K562 (cell line): Measurements from ENCODE around the gene SYCN. TPM values are rescaled to one million over a fixed set of nuclear protein-coding genes. Genes with fewer than 3 reads are reported as not detected.

Experiments used
- ATF3 ChIP-seq, 2 experiments: fragments of 450-650 bp in 1 of 2; sonication (generic) in 1 of 2; formaldehyde crosslinking in 1 of 2; IDR thresholded peaks in 1 of 2; conservative IDR thresholded peaks in 1 of 2; 2 replicates each; pipeline versions ENCODE4 v1.6.1 to v1.8.1; 2016 to 2023; ENCODE audit warnings: mild to moderate bottlenecking in 2 of 2, moderate library complexity in 2 of 2, inconsistent platforms in 1 of 2, missing genetic modification reagents in 1 of 2
- CSDE1 ChIP-seq, 2 experiments: fragments of 450-650 bp; IDR thresholded peaks; 2 replicates each; pipeline ENCODE4 v1.6.1; 2016; ENCODE audit warnings: mild to moderate bottlenecking in 1 of 2
- CTBP1 ChIP-seq: fragments of 450-650 bp; IDR thresholded peaks from 2 replicates; pipeline ENCODE4 v1.6.1; 2016; ENCODE audit warnings: borderline replicate concordance
- RAD21 ChIP-seq, 2 experiments: fragments of 250-450 bp in 1 of 2; fragments of 450-650 bp in 1 of 2; sonication (Bioruptor Pico) in 1 of 2; formaldehyde crosslinking in 1 of 2; IDR thresholded peaks in 1 of 2; conservative IDR thresholded peaks in 1 of 2; 2 replicates each; pipeline versions ENCODE4 v1.4.0 to v1.8.0; 2020 to 2022; ENCODE audit warnings: mild to moderate bottlenecking in 2 of 2, moderate library complexity in 1 of 2
- UBTF ChIP-seq, 2 experiments: IDR thresholded peaks; 2 replicates each; pipeline ENCODE4 v1.6.1; 2012; ENCODE audit warnings: improper control_type of control experiment in 2 of 2, low read depth in 2 of 2, low read length in 2 of 2, borderline replicate concordance in 1 of 2
- ZBTB34 ChIP-seq: fragments of 250-450 bp; sonication (Bioruptor Pico); IDR thresholded peaks from 2 replicates; pipeline ENCODE4 v1.8.0; 2021; ENCODE audit warnings: mild to moderate bottlenecking, moderate library complexity
- ZHX1 ChIP-seq: fragments of 150-350 bp; conservative IDR thresholded peaks from 2 replicates; pipeline ENCODE4 v1.6.1; 2014; ENCODE audit warnings: low read length
- polyA plus RNA-seq, 8 experiments: library from polyadenylated mRNA; depleted of rRNA in 4 of 8; stranded (reverse) in 5 of 8; unstranded in 3 of 8; fragments of >200 nt; fragmentation: Nextera tagmentation in 2 of 8; fragmentation: Illumina TruSeq in 1 of 8; extraction: Ambion mirVana in 2 of 8; extraction: Trizol in 1 of 8; gene quantifications; 2 replicates each; pipeline versions ENCODE4 v1.2.1 to v1.2.3, GENCODE V29; 2011 to 2014; ENCODE audit warnings: inconsistent platforms in 1 of 8, missing spikeins in 1 of 8
- total RNA-seq, 7 experiments: library from RNA; depleted of rRNA in 6 of 7; stranded (reverse); fragments of >200 nt in 6 of 7; fragmentation: Illumina TruSeq in 2 of 7; extraction: Trizol in 2 of 7; gene quantifications; 2 replicates each; pipeline versions ENCODE4 v1.2.1 to v1.2.3, GENCODE V29; 2011 to 2021; ENCODE audit warnings: low replicate concordance in 1 of 7

The SYCN gene
- total and polyA plus RNA-seq, 9 of the 15 experiments (the other 6 are each of a cell fraction or from before 2014, with no cell fraction given) = not detected

- no peak for TF ChIP-seq ZBTB34 (CRISPR knock-in tag)
- TF ChIP-seq CSDE1 (IDR thresholded peaks at IDR 0.05) = no peak
- no peak for TF ChIP-seq ZHX1
- TF ChIP-seq ATF3 (IDR thresholded peaks at IDR 0.05) = 0 out of 2 replicates have a peak, but pooled peaks have one; percentile 31
- TF ChIP-seq ATF3 (CRISPR knock-in tag; conservative IDR thresholded peaks at IDR 0.05) = no peak
- peak in 1 of 2 experiments; percentile 31; a peak in 2 of 4 replicates for TF ChIP-seq RAD21 (CRISPR knock-in tag; conservative IDR thresholded peaks at IDR 0.05 in 1 of 2, IDR thresholded peaks at IDR 0.05 in 1 of 2)
- no peak for TF ChIP-seq CTBP1
- TF ChIP-seq UBTF (IDR thresholded peaks at IDR 0.05; ENCODE audit: borderline replicate concordance in 1 of 2, low read depth in 2 of 2, low read length in 2 of 2) = no peak
These were observed 20.8 kb upstream of the SYCN start (continued) for GRCh38 chr19:39224910-39225309.
